ENCODE results near the gene DKK3. TPM values are rescaled to one million over a fixed set of nuclear protein-coding genes. Genes with fewer than 3 reads are reported as not detected.

The DKK3 gene
- total RNA-seq, 1 donor from 2014 or later = 307 TPM

DNA sequence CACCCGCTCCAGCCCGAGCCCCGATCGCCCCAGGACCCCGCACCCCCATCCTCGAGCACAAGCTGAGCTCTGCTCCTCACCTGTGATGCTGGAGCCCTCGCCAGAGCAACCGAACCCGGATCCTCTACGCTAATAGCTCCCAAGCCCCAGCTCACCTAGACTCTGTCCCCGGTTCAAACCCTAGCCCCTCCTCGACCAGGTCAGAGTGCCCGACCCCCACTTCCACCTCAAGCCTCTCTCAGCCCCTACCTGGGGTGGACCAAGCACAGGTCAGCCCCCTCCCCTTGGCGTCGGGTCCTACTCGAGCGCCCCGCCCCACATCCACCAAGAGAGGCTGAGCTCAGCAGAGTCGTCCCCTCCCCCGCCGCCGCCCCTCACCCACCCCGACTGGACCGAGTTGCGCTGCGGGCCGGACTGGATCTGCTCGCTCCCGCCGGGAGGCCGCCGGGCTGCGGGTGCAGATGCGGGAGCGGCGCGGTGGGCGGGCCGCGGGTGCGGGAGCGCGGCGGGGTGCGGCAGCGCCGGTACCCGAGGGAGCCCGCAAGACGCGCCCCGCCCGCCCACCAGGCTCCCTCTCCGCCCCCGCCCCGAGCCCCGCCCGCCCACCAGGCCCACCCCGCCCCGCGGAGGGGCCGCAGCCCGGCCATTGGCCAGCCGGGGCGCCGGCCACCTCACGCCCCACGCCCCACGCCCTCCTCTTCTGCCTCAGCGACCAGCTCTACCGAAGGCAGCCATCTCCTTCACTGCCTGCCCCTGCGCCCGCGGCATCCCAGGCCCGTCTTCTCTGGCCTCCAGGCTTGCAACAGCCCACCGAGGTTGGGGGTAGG is 577 bp upstream of the DKK3 start:
- H3K9me3 Mint-ChIP-seq (ENCODE audit: unreplicated experiment) = no peaks in the 10 kb centered on the region
- Histone ChIP-seq H3K4me3 (ENCODE audit: insufficient read depth, low read depth, low read length) (peak overlapping the region; percentile 69), H3K27me3 (ENCODE audit: insufficient read depth, low read length) (no peaks in the 10 kb centered on the region), H3K9ac (ENCODE audit: low read length) (peak overlapping the region; percentile 86), H4K20me1 (ENCODE audit: insufficient read depth, low read length) (peaks cover 30% of the 10 kb centered on the region), H2AFZ (ENCODE audit: low read depth, low read length) (peak overlapping the region; percentile 87), H3K4me2 (ENCODE audit: low read length) (peak overlapping the region; percentile 93), H3K79me2 (ENCODE audit: insufficient read depth, low read length) (peaks cover 42% of the 10 kb centered on the region), H3K27ac (ENCODE audit: low read depth, low read length) (peak overlapping the region; percentile 67), H3K9me3 (ENCODE audit: insufficient read depth, low read depth, low read length) (no peaks in the 10 kb centered on the region), H3K36me3 (ENCODE audit: insufficient read depth, low read length) (no peaks in the 10 kb centered on the region), H3K4me1 (ENCODE audit: insufficient read depth, low read length) (peaks cover 39% of the 10 kb centered on the region)
- peak overlapping the region; percentile 86 for H3K27ac Mint-ChIP-seq (ENCODE audit: unreplicated experiment)
- peak overlapping the region; percentile 93 for H3K4me3 Mint-ChIP-seq (ENCODE audit: unreplicated experiment)
- H3K27me3 Mint-ChIP-seq (ENCODE audit: low read depth, unreplicated experiment) = no peaks in the 10 kb centered on the region
- H3K4me1 Mint-ChIP-seq (ENCODE audit: low read depth, unreplicated experiment) = peaks cover 18% of the 10 kb centered on the region
- TF ChIP-seq EZH2 (IDR thresholded peaks at IDR 0.05; ENCODE audit: insufficient read depth, low read length) = peak; percentile 24
- TF ChIP-seq, protein P1, sequence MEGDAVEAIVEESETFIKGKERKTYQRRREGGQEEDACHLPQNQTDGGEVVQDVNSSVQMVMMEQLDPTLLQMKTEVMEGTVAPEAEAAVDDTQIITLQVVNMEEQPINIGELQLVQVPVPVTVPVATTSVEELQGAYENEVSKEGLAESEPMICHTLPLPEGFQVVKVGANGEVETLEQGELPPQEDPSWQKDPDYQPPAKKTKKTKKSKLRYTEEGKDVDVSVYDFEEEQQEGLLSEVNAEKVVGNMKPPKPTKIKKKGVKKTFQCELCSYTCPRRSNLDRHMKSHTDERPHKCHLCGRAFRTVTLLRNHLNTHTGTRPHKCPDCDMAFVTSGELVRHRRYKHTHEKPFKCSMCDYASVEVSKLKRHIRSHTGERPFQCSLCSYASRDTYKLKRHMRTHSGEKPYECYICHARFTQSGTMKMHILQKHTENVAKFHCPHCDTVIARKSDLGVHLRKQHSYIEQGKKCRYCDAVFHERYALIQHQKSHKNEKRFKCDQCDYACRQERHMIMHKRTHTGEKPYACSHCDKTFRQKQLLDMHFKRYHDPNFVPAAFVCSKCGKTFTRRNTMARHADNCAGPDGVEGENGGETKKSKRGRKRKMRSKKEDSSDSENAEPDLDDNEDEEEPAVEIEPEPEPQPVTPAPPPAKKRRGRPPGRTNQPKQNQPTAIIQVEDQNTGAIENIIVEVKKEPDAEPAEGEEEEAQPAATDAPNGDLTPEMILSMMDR (IDR thresholded peaks at IDR 0.05; ENCODE audit: insufficient read depth, low read depth, low read length) = no peak
- FAIRE-seq (no peak), DNase-seq (ENCODE audit: low read depth) (no peak)
- peaks cover 14% of the 10 kb centered on the region for H3K36me3 Mint-ChIP-seq (ENCODE audit: low read depth, unreplicated experiment)

DNA sequence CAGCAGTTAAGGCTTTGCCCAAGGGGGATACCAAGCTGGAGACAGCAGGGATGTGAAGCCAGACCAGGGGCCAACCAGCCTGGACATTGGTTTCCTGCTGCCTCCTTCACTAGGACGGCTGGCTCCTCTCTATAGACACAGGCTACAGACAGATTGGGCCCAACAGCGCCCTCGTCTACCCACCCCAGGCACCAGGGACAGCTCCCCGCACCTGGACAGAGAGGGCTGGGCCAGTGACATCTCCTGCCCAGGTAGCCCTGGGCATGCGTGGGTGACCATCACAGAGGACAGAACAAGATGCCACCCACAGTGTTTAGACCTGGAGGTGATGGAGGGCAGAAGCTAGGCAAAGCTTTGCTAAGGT is 1.2 kb downstream of the DKK3 start:
- peaks cover 23% of the 10 kb centered on the region for H3K4me1 Mint-ChIP-seq (ENCODE audit: low read depth, unreplicated experiment)
- H3K27me3 Mint-ChIP-seq (ENCODE audit: low read depth, unreplicated experiment) = no peaks in the 10 kb centered on the region
- H3K9me3 Mint-ChIP-seq (ENCODE audit: unreplicated experiment) = no peaks in the 10 kb centered on the region
- peak overlapping the region; percentile 72 for H3K4me3 ChIP-seq (ENCODE audit: insufficient read depth, low read depth, low read length)
- DNase-seq (ENCODE audit: low read depth) = no peak
- FAIRE-seq = no peak
- peak overlapping the region; percentile 92 for H3K4me3 Mint-ChIP-seq (ENCODE audit: unreplicated experiment)
- peak overlapping the region; percentile 86 for H3K9ac ChIP-seq (ENCODE audit: low read length)
- peaks cover 39% of the 10 kb centered on the region for H3K4me1 ChIP-seq (ENCODE audit: insufficient read depth, low read length)
- H2AFZ ChIP-seq (ENCODE audit: low read depth, low read length) = no peak overlapping the region
- H3K36me3 Mint-ChIP-seq (ENCODE audit: low read depth, unreplicated experiment) = peaks cover 19% of the 10 kb centered on the region
- H4K20me1 ChIP-seq (ENCODE audit: insufficient read depth, low read length) = peaks cover 43% of the 10 kb centered on the region
- peaks cover 51% of the 10 kb centered on the region for H3K79me2 ChIP-seq (ENCODE audit: insufficient read depth, low read length)
- no peak overlapping the region for H3K27ac ChIP-seq (ENCODE audit: low read depth, low read length)
- peaks cover 3% of the 10 kb centered on the region for H3K36me3 ChIP-seq (ENCODE audit: insufficient read depth, low read length)
- H3K4me2 ChIP-seq (ENCODE audit: low read length) = peak overlapping the region; percentile 93
- TF ChIP-seq, protein P1 (IDR thresholded peaks at IDR 0.05; ENCODE audit: insufficient read depth, low read depth, low read length) = no peak
- TF ChIP-seq EZH2 (IDR thresholded peaks at IDR 0.05; ENCODE audit: insufficient read depth, low read length) = no peak
- H3K27me3 ChIP-seq (ENCODE audit: insufficient read depth, low read length) = no peaks in the 10 kb centered on the region
- no peaks in the 10 kb centered on the region for H3K9me3 ChIP-seq (ENCODE audit: insufficient read depth, low read depth, low read length)
- peak overlapping the region; percentile 34 for H3K27ac Mint-ChIP-seq (ENCODE audit: unreplicated experiment)
